Stromal cell of bone marrow (primary cell): Measurements from ENCODE around the gene TNFSF11.
A peak's percentile ranks its signal among the peaks of the same experiment; 100 is the strongest.
"Not testable (repeated sequence)": the region's sequence is repeated elsewhere in the genome, so short reads cannot be mapped to it uniquely, and the experiment has no call there.

Source experiments
- DNase-seq: peaks from one replicate; pipeline ENCODE4 v3.0.0-alpha.2; 2012; ENCODE audit warnings: low read depth

The TNFSF11 gene

DNA sequence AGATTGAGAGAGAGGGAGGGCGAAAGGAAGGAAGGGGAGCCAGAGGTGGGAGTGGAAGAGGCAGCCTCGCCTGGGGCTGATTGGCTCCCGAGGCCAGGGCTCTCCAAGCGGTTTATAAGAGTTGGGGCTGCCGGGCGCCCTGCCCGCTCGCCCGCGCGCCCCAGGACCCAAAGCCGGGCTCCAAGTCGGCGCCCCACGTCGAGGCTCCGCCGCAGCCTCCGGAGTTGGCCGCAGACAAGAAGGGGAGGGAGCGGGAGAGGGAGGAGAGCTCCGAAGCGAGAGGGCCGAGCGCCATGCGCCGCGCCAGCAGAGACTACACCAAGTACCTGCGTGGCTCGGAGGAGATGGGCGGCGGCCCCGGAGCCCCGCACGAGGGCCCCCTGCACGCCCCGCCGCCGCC is at the start of gene TNFSF11:
TSS of gene TNFSF11 (plus strand) at position 142 of the 400 bp plus-strand sequence. CDS start at position 294, 152 bp downstream.
- no peak for DNase-seq

DNA sequence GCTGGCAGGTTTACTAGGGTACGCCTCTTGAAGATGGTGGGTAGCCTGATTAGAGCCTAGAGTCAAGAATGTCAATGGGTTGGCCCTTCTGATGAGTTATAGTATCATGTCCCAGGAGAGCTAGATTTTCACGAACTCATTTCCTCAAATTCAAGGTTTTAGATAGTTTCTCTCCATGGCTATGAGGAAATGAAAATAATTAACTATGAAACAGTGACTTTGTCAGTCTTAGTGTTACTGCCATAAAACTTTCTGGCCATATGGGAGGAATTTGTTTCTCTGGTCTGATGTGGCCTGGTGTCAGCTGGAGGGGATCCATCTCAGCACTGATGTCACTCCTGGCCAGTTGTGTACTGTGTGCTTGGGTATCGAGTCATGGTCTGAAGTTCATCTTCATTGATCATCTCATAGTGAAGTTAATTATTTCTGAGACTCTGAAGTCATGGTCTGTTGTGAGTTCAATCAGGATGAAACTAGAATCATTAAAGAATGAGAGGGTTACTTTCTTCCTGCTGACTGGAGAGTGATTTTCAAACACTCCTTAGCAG is 49.4 kb upstream of the TNFSF11 start:
- DNase-seq = no peak

DNA sequence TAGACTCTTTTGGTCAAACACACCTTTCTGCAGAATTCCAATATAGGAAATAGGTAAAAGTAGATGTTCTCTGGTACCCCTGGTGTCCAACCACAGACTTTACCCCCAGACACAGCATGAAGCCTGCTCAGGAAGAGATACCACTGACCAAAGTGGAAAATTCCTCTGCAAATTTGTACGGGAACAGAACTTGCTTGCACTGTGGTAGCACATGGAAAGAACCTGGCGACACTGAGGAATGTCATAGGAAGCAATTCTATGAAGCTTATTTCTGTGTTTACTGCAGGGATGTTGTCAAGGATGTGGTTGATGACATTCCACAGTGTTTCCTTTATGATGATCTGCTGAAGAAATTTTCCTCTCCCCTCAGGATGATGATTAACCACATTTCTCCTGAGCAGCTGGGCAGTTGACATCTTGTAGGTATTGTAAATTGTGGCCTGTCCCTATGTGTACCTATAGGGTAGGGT is 48.9 kb upstream of the TNFSF11 start:
- DNase-seq = no peak

- DNase-seq = no peak
Measured at GRCh38 chr13:42526276-42526675, 47.7 kb upstream of the TNFSF11 start.

DNA sequence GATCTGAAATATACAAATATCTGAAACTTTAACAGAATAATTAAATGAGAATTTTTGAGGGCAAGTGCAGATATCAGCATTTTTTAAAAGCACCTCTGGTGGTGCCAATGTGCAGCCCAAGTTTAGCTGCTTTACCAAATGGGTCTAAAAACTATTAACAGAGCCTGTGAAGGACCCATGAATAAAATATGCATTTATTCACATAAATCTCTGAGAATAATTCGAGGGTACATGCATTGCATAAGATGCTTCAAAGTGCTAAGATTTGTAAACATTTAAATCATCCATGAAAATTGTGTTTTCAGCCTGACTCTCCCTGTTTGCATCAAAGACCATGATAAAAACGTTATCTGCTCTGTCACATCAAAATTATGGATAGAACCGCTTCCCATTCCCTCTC is 47.1 kb upstream of the TNFSF11 start:
- DNase-seq = no peak

- no peak for DNase-seq
Measured at GRCh38 chr13:42532561-42533335, 41.2 kb upstream of the TNFSF11 start.

GRCh38 chr13:42533336-42533591 is 40.7 kb upstream of the TNFSF11 start:
- no peak for DNase-seq

- no peak for DNase-seq
Measured at GRCh38 chr13:42534785-42535184, 39.2 kb upstream of the TNFSF11 start.

- no peak for DNase-seq
Measured at GRCh38 chr13:42538996-42539395, 35.0 kb upstream of the TNFSF11 start.

GRCh38 chr13:42539670-42540069 is 34.3 kb upstream of the TNFSF11 start:
- no peak for DNase-seq

DNA sequence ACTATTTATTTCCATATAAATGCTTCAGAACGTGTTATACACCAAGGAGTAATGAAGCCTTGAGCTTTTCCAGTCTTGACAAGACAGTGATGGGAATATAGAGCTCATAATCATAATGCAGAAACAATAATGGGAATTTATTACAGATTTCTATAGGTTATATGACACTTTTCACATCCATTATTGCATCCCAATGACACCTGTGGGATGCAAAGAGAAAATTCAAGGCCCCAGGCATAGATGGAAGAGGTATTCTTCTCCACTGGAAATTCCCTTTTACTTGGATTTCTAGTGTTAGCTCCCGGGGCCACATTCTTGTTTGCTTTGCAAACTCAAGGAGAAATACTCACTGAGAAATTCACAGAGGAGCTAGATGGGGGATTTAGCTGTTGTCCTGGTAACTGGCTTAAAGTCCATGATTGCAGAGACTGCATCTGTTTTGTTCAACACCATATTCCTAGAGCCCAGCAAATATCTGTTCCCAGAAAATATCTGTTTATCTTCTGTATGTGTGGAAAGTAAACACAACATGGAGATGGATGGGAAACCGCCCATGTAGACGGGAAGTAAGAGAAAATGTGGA is 30.6 kb upstream of the TNFSF11 start:
- no peak for DNase-seq

DNA sequence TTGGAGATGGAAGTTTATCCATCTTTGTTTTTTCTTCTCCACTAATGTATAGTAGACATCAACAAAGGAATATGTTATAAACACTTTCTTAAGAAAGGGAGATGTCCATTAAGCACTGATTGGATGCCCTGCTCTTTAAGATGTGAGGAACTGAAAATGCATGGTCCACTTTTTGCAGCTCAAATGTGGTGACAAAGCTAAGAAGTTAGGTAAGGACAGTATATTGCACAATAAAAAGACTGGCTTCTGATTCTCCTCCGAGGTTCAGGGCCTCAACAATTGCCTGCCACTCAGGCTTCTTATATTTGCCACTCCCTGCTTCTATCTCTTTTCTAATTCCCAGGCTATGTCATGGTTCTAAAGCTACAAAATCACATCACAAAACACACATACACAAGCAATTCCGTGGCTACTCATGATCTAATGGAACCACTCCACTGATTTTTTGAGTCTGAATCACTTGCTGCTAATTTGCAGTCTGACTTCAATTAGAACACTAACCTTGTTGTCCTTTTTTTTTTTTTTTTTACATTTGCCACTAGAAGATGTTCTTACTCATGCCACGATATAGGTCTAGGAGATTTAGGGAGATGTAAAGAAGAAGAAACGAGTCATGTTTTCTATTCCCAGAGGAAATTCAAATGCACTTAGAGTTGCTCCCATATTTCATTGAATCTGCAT is 29.6 kb upstream of the TNFSF11 start:
- no peak for DNase-seq

DNA sequence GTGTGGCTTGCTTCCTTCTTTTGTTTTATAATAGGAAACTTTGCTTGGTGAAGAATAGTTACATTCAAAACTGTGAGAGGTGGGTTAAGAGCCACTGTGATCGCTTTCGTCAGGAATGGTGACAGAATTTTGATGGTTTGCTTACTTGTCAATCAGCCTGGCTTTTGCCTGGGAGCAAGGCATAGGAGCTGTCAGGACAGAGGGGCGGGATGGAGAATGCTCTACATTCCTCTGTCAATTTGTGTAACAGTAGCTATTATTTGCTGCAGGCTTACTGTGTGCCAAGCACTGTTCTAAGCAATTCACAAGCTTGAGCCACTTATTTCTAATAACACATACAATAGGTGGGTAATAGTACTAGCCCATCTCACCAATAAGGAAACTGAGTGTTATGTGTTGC is 28.1 kb upstream of the TNFSF11 start:
- no peak for DNase-seq

DNA sequence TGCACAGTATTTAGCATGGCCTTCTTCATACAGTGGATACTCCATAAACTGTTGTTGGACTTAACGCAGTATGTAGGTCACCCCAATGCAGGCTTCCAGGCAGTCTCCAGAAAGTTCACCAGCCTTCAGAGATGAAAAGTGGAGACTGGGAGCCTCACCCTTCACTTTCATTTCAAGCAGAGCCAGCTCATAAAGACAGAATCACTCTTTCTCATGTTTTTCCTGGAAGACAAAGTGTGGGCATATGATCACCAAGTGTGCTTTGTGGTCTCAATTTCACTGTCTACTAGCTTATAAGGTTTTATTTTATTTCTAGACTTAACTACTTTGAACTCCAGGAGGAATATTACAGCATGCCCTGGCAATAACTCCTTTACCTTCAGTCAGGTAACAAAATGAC is 26.3 kb upstream of the TNFSF11 start:
- DNase-seq = no peak

DNA sequence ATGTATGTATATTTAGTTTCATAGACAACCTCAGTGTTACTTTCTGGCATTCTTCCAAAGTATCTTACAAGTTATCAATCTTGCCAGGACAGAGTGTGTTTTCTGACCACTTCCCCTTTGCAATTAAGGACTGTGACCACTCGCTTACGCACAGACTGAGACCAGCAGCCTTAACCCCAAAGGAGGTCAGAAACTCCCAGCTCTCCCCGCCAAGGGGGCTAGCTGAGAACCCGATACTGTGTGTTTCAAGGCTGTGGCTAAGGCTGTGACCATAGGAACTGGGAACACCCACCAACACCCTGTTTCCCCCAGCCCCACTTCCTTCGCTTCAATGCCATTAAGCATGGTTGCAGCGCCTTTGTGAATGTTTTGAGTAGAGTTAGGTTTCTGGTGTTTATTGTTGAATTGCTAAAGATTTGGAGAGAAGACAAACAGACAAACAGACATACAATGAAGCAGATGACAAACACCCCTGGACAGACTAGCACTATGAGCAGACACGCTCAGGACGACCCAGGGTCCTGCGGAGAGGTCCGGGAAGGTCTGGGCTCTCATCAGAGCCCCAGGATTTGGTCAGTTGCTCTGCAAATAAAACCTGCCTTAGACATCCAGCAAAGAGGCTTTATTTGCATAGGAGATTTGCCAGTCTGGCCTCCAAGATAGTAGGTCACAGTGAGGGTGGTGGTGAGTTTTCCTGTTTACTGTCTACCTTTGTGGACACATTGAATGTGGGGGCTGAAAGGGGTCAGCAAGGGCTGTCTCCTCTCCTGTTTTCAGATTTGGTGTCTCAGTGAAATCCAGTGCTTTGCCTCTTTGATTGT is 25.0 kb upstream of the TNFSF11 start:
- no peak for DNase-seq

- no peak for DNase-seq
Measured at GRCh38 chr13:42549552-42549936, 24.4 kb upstream of the TNFSF11 start.

- DNase-seq = no peak
Measured at GRCh38 chr13:42551611-42552010, 22.3 kb upstream of the TNFSF11 start.

DNA sequence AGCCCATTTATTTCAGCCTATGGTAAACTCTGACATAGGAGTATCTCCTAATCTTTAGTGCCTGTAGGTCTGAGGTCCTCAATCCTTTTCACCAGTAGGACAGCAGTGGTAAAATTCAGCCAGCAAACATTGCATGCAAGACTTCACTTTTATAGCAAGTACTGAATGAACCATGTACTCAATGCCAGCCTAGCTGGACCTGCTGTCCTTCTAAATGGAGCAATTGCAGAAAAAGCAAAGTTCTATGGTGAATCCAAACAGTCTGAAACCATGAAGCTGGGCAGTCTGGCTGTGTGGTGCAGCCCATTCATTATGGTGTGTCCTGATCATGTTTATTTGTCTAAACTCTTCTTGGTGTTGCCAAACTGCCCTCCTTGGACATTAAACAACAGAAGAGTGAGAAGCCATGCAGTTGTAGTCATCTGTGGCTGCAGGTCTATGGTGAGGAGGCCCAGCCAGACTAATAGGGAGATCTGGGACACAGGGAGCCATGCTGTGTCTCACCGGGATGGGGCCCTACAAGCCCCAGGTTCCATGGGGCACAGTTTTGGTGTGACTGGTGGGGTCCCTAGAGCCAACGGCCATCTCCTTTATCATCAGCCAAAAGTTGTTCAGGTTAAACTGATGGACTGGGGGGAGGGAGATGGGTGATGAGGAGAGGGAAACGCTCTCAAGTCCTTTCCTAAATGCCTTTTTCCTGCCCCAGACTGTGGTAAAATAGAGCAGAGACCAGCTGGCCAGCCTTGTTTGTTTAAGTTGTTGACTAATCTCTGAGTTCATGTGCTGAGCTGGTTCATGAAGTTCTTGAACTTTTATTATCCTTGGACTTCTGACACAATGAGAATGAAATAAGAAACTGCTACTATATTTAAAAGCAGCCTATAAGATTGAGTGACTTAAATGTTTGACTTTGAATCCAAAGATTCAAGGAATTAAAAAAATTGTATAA is 20.6 kb upstream of the TNFSF11 start:
- peak; percentile 69 for DNase-seq

GRCh38 chr13:42559057-42559456 is 14.9 kb upstream of the TNFSF11 start:
- no peak for DNase-seq

- DNase-seq = not testable (repeated sequence)
Measured at GRCh38 chr13:42559573-42560218, 14.3 kb upstream of the TNFSF11 start.

DNA sequence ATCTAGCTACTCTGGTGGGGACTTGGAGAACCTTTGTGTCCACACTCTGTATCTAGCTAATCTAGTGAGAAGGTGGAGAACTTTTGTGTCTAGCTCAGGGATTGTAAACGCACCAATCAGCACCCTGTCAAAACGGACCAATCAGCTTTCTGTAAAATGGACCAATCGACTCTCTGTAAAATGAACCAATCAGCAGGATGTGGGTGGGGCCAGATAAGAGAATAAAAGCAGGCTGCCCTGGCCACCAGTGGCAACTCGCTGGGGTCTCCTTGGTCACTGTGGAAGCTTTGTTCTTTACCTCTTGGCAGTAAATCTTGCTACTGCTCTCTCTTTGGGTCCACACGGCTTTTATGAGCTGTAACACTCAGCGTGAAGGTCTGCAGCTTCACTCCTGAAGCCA is 13.6 kb upstream of the TNFSF11 start:
- not testable (repeated sequence) for DNase-seq
